Liver (tissue), 9 donors: ENCODE results near the gene NACAD. TPM values are rescaled to one million over a fixed set of nuclear protein-coding genes. Genes with fewer than 3 reads are reported as not detected.

Source experiments
- DNase-seq: peaks from one replicate; pipeline ENCODE4 v3.0.0-alpha.2; 2017; ENCODE audit warnings: low spot score
- H3K27ac ChIP-seq, 2 donors: one replicate each; pipeline ENCODE4 v1.7.0; 2013; ENCODE audit warnings: inconsistent platforms in 2 of 2, low read length in 2 of 2, control low read depth in 1 of 2, low read depth in 1 of 2, mild to moderate bottlenecking in 1 of 2
- H3K27me3 ChIP-seq, 4 donors: one replicate each; pipeline versions ENCODE4 v1.6.1 to v1.7.0; 2013; ENCODE audit warnings: low read length in 3 of 4, inconsistent platforms in 1 of 4, mild to moderate bottlenecking in 1 of 4, moderate library complexity in 1 of 4; ENCODE audit not compliant: control insufficient read depth in 4 of 4, insufficient read depth in 4 of 4
- H3K36me3 ChIP-seq, 4 donors: one replicate each; pipeline versions ENCODE4 v1.6.1 to v1.7.0; 2013; ENCODE audit warnings: low read length in 3 of 4, mild to moderate bottlenecking in 3 of 4, low read depth in 1 of 4, moderate library complexity in 1 of 4; ENCODE audit not compliant: control insufficient read depth in 4 of 4, insufficient read depth in 3 of 4
- H3K4me1 ChIP-seq, 4 donors: one replicate each; pipeline versions ENCODE4 v1.6.1 to v1.7.0; 2013; ENCODE audit warnings: low read length in 3 of 4, mild to moderate bottlenecking in 3 of 4, moderate library complexity in 1 of 4; ENCODE audit not compliant: control insufficient read depth in 4 of 4, insufficient read depth in 4 of 4
- H3K4me3 ChIP-seq, 3 donors: one replicate each; pipeline versions ENCODE4 v1.6.1 to v1.7.0; 2013; ENCODE audit warnings: low read length in 3 of 3, control low read depth in 1 of 3, low read depth in 1 of 3, mild to moderate bottlenecking in 1 of 3
- H3K9ac ChIP-seq, 2 donors: one replicate each; pipeline ENCODE4 v1.7.0; 2013; ENCODE audit warnings: low read length in 2 of 2, mild to moderate bottlenecking in 2 of 2, moderate library complexity in 2 of 2, control low read depth in 1 of 2, low read depth in 1 of 2
- H3K9me3 ChIP-seq, 4 donors: one replicate each; pipeline versions ENCODE4 v1.6.1 to v1.7.0; 2013; ENCODE audit warnings: low read length in 3 of 4; ENCODE audit not compliant: control insufficient read depth in 4 of 4
- CTCF ChIP-seq: fragments of 150-350 bp; IDR thresholded peaks from 2 replicates; pipeline ENCODE4 v1.5.1; 2017; ENCODE audit warnings: improper control_type of control experiment, low read depth, low read length; ENCODE audit not compliant: missing input control
- EGR1 ChIP-seq, 2 donors: IDR thresholded peaks; 2 replicates each; pipeline ENCODE4 v1.6.1; 2016 to 2018; ENCODE audit warnings: antibody characterized with exemption in 2 of 2, low read depth in 2 of 2
- FOXA1 ChIP-seq: IDR thresholded peaks from 2 replicates; pipeline ENCODE4 v1.6.1; 2016; ENCODE audit warnings: antibody characterized with exemption
- FOXA2 ChIP-seq: IDR thresholded peaks from 2 replicates; pipeline ENCODE4 v1.6.1; 2016; ENCODE audit warnings: antibody characterized with exemption
- GABPA ChIP-seq, 2 donors: IDR thresholded peaks in 1 of 2; conservative IDR thresholded peaks in 1 of 2; 2 replicates each; pipeline ENCODE4 v1.6.1; 2016; ENCODE audit warnings: antibody characterized with exemption in 2 of 2, mild to moderate bottlenecking in 1 of 2, moderate library complexity in 1 of 2
- HNF4A ChIP-seq, 2 donors: conservative IDR thresholded peaks; 2 replicates each; pipeline ENCODE4 v1.6.1; 2016; ENCODE audit warnings: antibody characterized with exemption in 2 of 2, mild to moderate bottlenecking in 2 of 2
- HNF4G ChIP-seq: IDR thresholded peaks from 2 replicates; pipeline ENCODE4 v1.6.1; 2016; ENCODE audit warnings: antibody characterized with exemption
- JUND ChIP-seq, 2 donors: IDR thresholded peaks; 2 replicates each; pipeline ENCODE4 v1.6.1; 2016; ENCODE audit warnings: antibody characterized with exemption in 2 of 2
- MAX ChIP-seq: IDR thresholded peaks from 2 replicates; pipeline ENCODE4 v1.6.1; 2016; ENCODE audit warnings: antibody characterized with exemption
- NR2F2 ChIP-seq: IDR thresholded peaks from 2 replicates; pipeline ENCODE4 v1.6.1; 2016; ENCODE audit warnings: antibody characterized with exemption
- RAD21 ChIP-seq, 2 donors: IDR thresholded peaks; 2 replicates each; pipeline ENCODE4 v1.6.1; 2016; ENCODE audit warnings: antibody characterized with exemption in 2 of 2, mild to moderate bottlenecking in 2 of 2
- RXRA ChIP-seq, 2 donors: IDR thresholded peaks; 2 replicates each; pipeline ENCODE4 v1.6.1; 2017 to 2018; ENCODE audit warnings: antibody characterized with exemption in 2 of 2, mild to moderate bottlenecking in 1 of 2
- SP1 ChIP-seq: IDR thresholded peaks from 2 replicates; pipeline ENCODE4 v1.6.1; 2018; ENCODE audit warnings: antibody characterized with exemption, mild to moderate bottlenecking
- TAF1 ChIP-seq: conservative IDR thresholded peaks from 2 replicates; pipeline ENCODE4 v1.6.1; 2016; ENCODE audit warnings: antibody characterized with exemption, mild to moderate bottlenecking
- YY1 ChIP-seq: IDR thresholded peaks from 2 replicates; pipeline ENCODE4 v1.6.1; 2016; ENCODE audit warnings: antibody characterized with exemption, mild to moderate bottlenecking
- ZBTB33 ChIP-seq: IDR thresholded peaks from 2 replicates; pipeline ENCODE4 v1.6.1; 2016; ENCODE audit warnings: antibody characterized with exemption
- WGBS: extraction: QIAGEN DNeasy Blood & Tissue Kit; methylation state at CpG from one replicate; pipeline ENCODE4 v1.1.7; 2013; 5-methylcytosine and 5-hydroxymethylcytosine counted together
- polyA plus RNA-seq, 2 donors: library from polyadenylated mRNA; stranded (reverse) in 1 of 2; unstranded in 1 of 2; fragments of 200-250 nt in 1 of 2; fragments of >200 nt in 1 of 2; fragmentation: Nextera tagmentation in 1 of 2; extraction: Ambion mirVana in 1 of 2; gene quantifications; one replicate each; pipeline versions ENCODE4 v1.2.1 to v1.2.3, GENCODE V29; 2013 to 2015
- total RNA-seq, 2 donors: library from RNA; depleted of rRNA; stranded (reverse); fragments of >200 nt; gene quantifications; one replicate each; pipeline ENCODE4 v1.2.3, GENCODE V29; 2014
- TF ChIP-seq, protein P1 (sequence below): IDR thresholded peaks from 2 replicates; pipeline ENCODE4 v1.6.1; 2016; ENCODE audit warnings: antibody characterized with exemption, mild to moderate bottlenecking
- TF ChIP-seq, protein P2 (sequence below): IDR thresholded peaks from 2 replicates; pipeline ENCODE4 v1.6.1; 2016; ENCODE audit warnings: antibody characterized with exemption
- donor health status: healthy.
- donor health status: healthy.
- donor health status: healthy.
- donor health status: healthy.
- donor health status: healthy.

Gene NACAD
- total and polyA plus RNA-seq, 4 donors, result 0.03 to 0.14 (median 0.09) TPM

DNA sequence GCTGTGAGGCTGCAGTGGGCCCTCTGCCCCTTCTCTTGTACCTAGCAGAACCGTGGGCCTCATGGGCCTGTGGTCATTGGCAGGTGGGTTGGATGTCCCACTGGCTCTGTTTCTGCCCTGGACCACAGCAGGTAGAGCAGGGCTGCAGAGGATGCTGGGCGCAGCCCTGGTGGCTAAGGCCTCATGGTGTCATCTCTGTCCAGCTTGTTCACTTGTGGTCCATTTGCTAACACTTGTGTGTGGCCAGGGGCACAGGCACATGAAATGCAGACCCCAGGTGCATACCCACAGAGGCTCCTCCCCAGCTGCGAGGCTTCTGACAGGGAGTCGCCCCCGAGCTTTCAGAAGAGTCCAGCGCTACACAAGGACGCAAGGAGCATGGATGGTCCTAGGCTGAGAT lies 45.1 kb upstream of the NACAD start:
- Histone ChIP-seq H3K36me3 (no peaks in the 10 kb centered on the region), H3K4me3 (no peak overlapping the region), H3K9ac (no peak overlapping the region), H3K4me1 (peaks cover 0 to 13% (median 9%) of the 10 kb centered on the region in 4 donors), H3K27me3 (no peaks in the 10 kb centered on the region), H3K9me3 (no peaks in the 10 kb centered on the region), H3K27ac (no peak overlapping the region)
- 92% methylated on average over 7 of the region's 7 CpGs for WGBS
- no peak for DNase-seq
- TF ChIP-seq GABPA (IDR thresholded peaks at IDR 0.05 in 1 of 2, conservative IDR thresholded peaks at IDR 0.05 in 1 of 2) (no peak), SP1 (no peak), NR2F2 (no peak), YY1 (no peak), MAX (no peak), FOXA2 (no peak), CTCF (no peak), JUND (IDR thresholded peaks at IDR 0.05) (no peak), TAF1 (no peak), HNF4A (conservative IDR thresholded peaks at IDR 0.05) (no peak), RXRA (IDR thresholded peaks at IDR 0.05) (no peak), RAD21 (IDR thresholded peaks at IDR 0.05) (no peak), ZBTB33 (no peak), FOXA1 (no peak), EGR1 (IDR thresholded peaks at IDR 0.05; ENCODE audit: low read depth in 2 of 2) (no peak), HNF4G (no peak)
- TF ChIP-seq, protein P1, sequence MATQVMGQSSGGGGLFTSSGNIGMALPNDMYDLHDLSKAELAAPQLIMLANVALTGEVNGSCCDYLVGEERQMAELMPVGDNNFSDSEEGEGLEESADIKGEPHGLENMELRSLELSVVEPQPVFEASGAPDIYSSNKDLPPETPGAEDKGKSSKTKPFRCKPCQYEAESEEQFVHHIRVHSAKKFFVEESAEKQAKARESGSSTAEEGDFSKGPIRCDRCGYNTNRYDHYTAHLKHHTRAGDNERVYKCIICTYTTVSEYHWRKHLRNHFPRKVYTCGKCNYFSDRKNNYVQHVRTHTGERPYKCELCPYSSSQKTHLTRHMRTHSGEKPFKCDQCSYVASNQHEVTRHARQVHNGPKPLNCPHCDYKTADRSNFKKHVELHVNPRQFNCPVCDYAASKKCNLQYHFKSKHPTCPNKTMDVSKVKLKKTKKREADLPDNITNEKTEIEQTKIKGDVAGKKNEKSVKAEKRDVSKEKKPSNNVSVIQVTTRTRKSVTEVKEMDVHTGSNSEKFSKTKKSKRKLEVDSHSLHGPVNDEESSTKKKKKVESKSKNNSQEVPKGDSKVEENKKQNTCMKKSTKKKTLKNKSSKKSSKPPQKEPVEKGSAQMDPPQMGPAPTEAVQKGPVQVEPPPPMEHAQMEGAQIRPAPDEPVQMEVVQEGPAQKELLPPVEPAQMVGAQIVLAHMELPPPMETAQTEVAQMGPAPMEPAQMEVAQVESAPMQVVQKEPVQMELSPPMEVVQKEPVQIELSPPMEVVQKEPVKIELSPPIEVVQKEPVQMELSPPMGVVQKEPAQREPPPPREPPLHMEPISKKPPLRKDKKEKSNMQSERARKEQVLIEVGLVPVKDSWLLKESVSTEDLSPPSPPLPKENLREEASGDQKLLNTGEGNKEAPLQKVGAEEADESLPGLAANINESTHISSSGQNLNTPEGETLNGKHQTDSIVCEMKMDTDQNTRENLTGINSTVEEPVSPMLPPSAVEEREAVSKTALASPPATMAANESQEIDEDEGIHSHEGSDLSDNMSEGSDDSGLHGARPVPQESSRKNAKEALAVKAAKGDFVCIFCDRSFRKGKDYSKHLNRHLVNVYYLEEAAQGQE, result no peak
- TF ChIP-seq, protein P2, sequence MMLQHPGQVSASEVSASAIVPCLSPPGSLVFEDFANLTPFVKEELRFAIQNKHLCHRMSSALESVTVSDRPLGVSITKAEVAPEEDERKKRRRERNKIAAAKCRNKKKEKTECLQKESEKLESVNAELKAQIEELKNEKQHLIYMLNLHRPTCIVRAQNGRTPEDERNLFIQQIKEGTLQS, result no peak
